CD4-positive, alpha-beta T cell treated with Interleukin-6 at 100 ng/mL for 8 hours (primary cell): ENCODE measurements around the gene FRG2C.
"Not testable (repeated sequence)": the region's sequence is repeated elsewhere in the genome, so short reads cannot be mapped to it uniquely, and the experiment has no call there.

Source experiments
- DNase-seq: peaks from one replicate; pipeline ENCODE4 v3.0.0-alpha.2; 2020; ENCODE audit warnings: mixed read lengths, low spot score

Gene FRG2C

GRCh38 chr3:75664028-75664427 is at the start of gene FRG2C:
TSS of gene FRG2C (plus strand) at chr3:75664328. CDS start at chr3:75664380, 52 bp downstream.
- DNase-seq, result not testable (repeated sequence)

- DNase-seq, result not testable (repeated sequence)
Observed at GRCh38 chr3:75618666-75619305, 45.3 kb upstream of the FRG2C start.

- not testable (repeated sequence) for DNase-seq
Observed at GRCh38 chr3:75619481-75620031, 44.6 kb upstream of the FRG2C start.

- not testable (repeated sequence) for DNase-seq
Observed at GRCh38 chr3:75621772-75622171, 42.4 kb upstream of the FRG2C start.

- not testable (repeated sequence) for DNase-seq
Observed at GRCh38 chr3:75623656-75624055, 40.5 kb upstream of the FRG2C start.

GRCh38 chr3:75630887-75631535 is 33.1 kb upstream of the FRG2C start:
- not testable (repeated sequence) for DNase-seq

GRCh38 chr3:75631541-75631940 is 32.6 kb upstream of the FRG2C start:
- DNase-seq, result no peak

GRCh38 chr3:75638947-75639346 is 25.2 kb upstream of the FRG2C start:
- not testable (repeated sequence) for DNase-seq

- peak; percentile 19 for DNase-seq
Observed at GRCh38 chr3:75641107-75641517, 23.0 kb upstream of the FRG2C start.

- peak; percentile 17 for DNase-seq
Observed at GRCh38 chr3:75643031-75643800, 20.9 kb upstream of the FRG2C start.

- DNase-seq, result not testable (repeated sequence)
Observed at GRCh38 chr3:75645548-75645947, 18.6 kb upstream of the FRG2C start.

GRCh38 chr3:75650191-75650590 is 13.9 kb upstream of the FRG2C start:
- DNase-seq, result no peak

GRCh38 chr3:75655101-75655904 is 8.8 kb upstream of the FRG2C start:
- not testable (repeated sequence) for DNase-seq

- not testable (repeated sequence) for DNase-seq
Observed at GRCh38 chr3:75655956-75656355, 8.2 kb upstream of the FRG2C start.

GRCh38 chr3:75658411-75659107 is 5.6 kb upstream of the FRG2C start:
- not testable (repeated sequence) for DNase-seq

GRCh38 chr3:75659108-75659433 is 5.1 kb upstream of the FRG2C start:
- DNase-seq, result not testable (repeated sequence)

- not testable (repeated sequence) for DNase-seq
Observed at GRCh38 chr3:75665626-75666025, 1.5 kb downstream of the FRG2C start.

GRCh38 chr3:75667757-75668701 is 3.9 kb downstream of the FRG2C start:
- DNase-seq, result not testable (repeated sequence)

GRCh38 chr3:75668759-75669347 is 4.7 kb downstream of the FRG2C start:
- not testable (repeated sequence) for DNase-seq
